Right lung (tissue), 10 donors: Measurements from ENCODE around the gene SNAI1. TPM values are rescaled to one million over a fixed set of nuclear protein-coding genes. Genes with fewer than 3 reads are reported as not detected.
"Not testable (repeated sequence)": the region's sequence is repeated elsewhere in the genome, so short reads cannot be mapped to it uniquely, and the experiment has no call there.

ENCODE experiments used
- DNase-seq, 2 donors: peaks; one replicate each; pipeline ENCODE4 v3.0.0-alpha.2; 2013
- long read RNA-seq, 8 donors: transcript quantifications; one replicate each; lab custom pipeline, GENCODE V29; 2026
- polyA plus RNA-seq, 5 donors: library from polyadenylated mRNA; unstranded; fragments of 120-200 nt; gene quantifications; one replicate each; pipeline versions ENCODE4 v1.2.1 to v1.2.3, GENCODE V29; 2013; ENCODE audit warnings: inconsistent platforms in 1 of 5, low replicate concordance in 1 of 5; ENCODE audit not compliant: insufficient read length in 5 of 5, insufficient read depth in 1 of 5

The SNAI1 gene
- 10 to 100 TPM in 1 of 5 donors, 1 to 10 TPM in 4; 7.7 to 11.8 (median 8.7) TPM for polyA plus RNA-seq
- long read RNA-seq, donor 1, partial matches to known transcripts = 0 of 2 reads
- long read RNA-seq, donor 1, other reads (novel, unspliced or antisense) = 0 of 2 reads
- long read RNA-seq, donor 2, partial matches to known transcripts = 0 of 4 reads
- long read RNA-seq, donor 2, other reads (novel, unspliced or antisense) = 0 of 4 reads
- long read RNA-seq, donor 3, partial matches to known transcripts = 0 of 4 reads
- long read RNA-seq, donor 3, other reads (novel, unspliced or antisense) = 0 of 4 reads
- long read RNA-seq, donor 4, partial matches to known transcripts = 0 of 2 reads
- long read RNA-seq, donor 4, other reads (novel, unspliced or antisense) = 0 of 2 reads
- long read RNA-seq, donor 5, partial matches to known transcripts = 0 of 3 reads
- long read RNA-seq, donor 5, other reads (novel, unspliced or antisense) = 0 of 3 reads
- long read RNA-seq, donor 6, partial matches to known transcripts = 5 of 9 reads
- long read RNA-seq, donor 6, other reads (novel, unspliced or antisense) = 0 of 9 reads
- long read RNA-seq, donor 7, partial matches to known transcripts = 0 of 1 reads
- long read RNA-seq, donor 7, other reads (novel, unspliced or antisense) = 0 of 1 reads
- long read RNA-seq, donor 8, partial matches to known transcripts = 0 of 1 reads
- long read RNA-seq, donor 8, other reads (novel, unspliced or antisense) = 0 of 1 reads

- peak; percentile 80 to 82 for DNase-seq
Measured at GRCh38 chr20:49982346-49983122, at the start of gene SNAI1. SNAI1 (plus strand) TSS chr20:49982980; CDS start chr20:49983060, 80 bp downstream.

GRCh38 chr20:49935746-49936152 lies 47.0 kb upstream of the SNAI1 start:
- DNase-seq = no peak

- DNase-seq = peak; percentile 89
Measured at GRCh38 chr20:49936153-49937026, 46.4 kb upstream of the SNAI1 start, which contains the start of gene RNF114. RNF114 (plus strand) TSS chr20:49936397; CDS start chr20:49936413, 16 bp downstream.

GRCh38 chr20:49937027-49937929 lies 45.5 kb upstream of the SNAI1 start:
- DNase-seq = no peak

GRCh38 chr20:49938173-49939163 lies 44.3 kb upstream of the SNAI1 start:
- DNase-seq = peak in 1 of 2 donors; percentile 33

- DNase-seq = no peak
Measured at GRCh38 chr20:49941456-49941855, 41.3 kb upstream of the SNAI1 start.

GRCh38 chr20:49942303-49942702 lies 40.5 kb upstream of the SNAI1 start:
- DNase-seq = no peak

GRCh38 chr20:49942942-49943341 lies 39.8 kb upstream of the SNAI1 start:
- no peak for DNase-seq

GRCh38 chr20:49945306-49945700 lies 37.5 kb upstream of the SNAI1 start:
- DNase-seq = no peak

GRCh38 chr20:49945701-49946477 lies 36.9 kb upstream of the SNAI1 start:
- no peak for DNase-seq

- DNase-seq = no peak
Measured at GRCh38 chr20:49948178-49948577, 34.6 kb upstream of the SNAI1 start.

- DNase-seq = no peak
Measured at GRCh38 chr20:49948809-49949507, 33.8 kb upstream of the SNAI1 start.

GRCh38 chr20:49951151-49951550 lies 31.6 kb upstream of the SNAI1 start:
- DNase-seq = no peak

- no peak for DNase-seq
Measured at GRCh38 chr20:49955167-49955566, 27.6 kb upstream of the SNAI1 start.

GRCh38 chr20:49955830-49956396 lies 26.9 kb upstream of the SNAI1 start:
- DNase-seq = not testable (repeated sequence)

- DNase-seq = no peak
Measured at GRCh38 chr20:49956689-49957088, 26.1 kb upstream of the SNAI1 start.
